Osteocyte (in vitro differentiated cells): ENCODE measurements around the gene CSNK1G2. TPM values are rescaled to one million over a fixed set of nuclear protein-coding genes. Genes with fewer than 3 reads are reported as not detected.

Experiments used
- DNase-seq: peaks from one replicate; pipeline ENCODE4 v3.0.0; 2021; ENCODE audit warnings: mixed read lengths; ENCODE audit not compliant: unreplicated experiment; ENCODE audit errors: extremely low spot score
- H3K27ac Mint-ChIP-seq: one replicate; pipeline ENCODE4 v1.8.0; 2021; ENCODE audit warnings: mild to moderate bottlenecking, mixed read lengths; ENCODE audit not compliant: unreplicated experiment
- H3K27me3 Mint-ChIP-seq: one replicate; pipeline ENCODE4 v1.8.0; 2021; ENCODE audit warnings: mixed read lengths; ENCODE audit not compliant: unreplicated experiment
- H3K36me3 Mint-ChIP-seq: one replicate; pipeline ENCODE4 v1.8.0; 2021; ENCODE audit warnings: mixed read lengths; ENCODE audit not compliant: unreplicated experiment
- H3K4me1 Mint-ChIP-seq: one replicate; pipeline ENCODE4 v1.8.0; 2021; ENCODE audit warnings: mixed read lengths; ENCODE audit not compliant: unreplicated experiment
- H3K4me3 Mint-ChIP-seq: one replicate; pipeline ENCODE4 v1.8.0; 2021; ENCODE audit warnings: mild to moderate bottlenecking, moderate library complexity, mixed read lengths; ENCODE audit not compliant: unreplicated experiment
- H3K9me3 Mint-ChIP-seq: one replicate; pipeline ENCODE4 v1.8.0; 2021; ENCODE audit warnings: mixed read lengths; ENCODE audit not compliant: unreplicated experiment
- CTCF ChIP-seq: fragments of 200-600 bp; sonication (generic); IDR thresholded peaks from 2 replicates; pipeline ENCODE4 v1.5.0; 2021; ENCODE audit warnings: antibody characterized with exemption, mild to moderate bottlenecking, moderate library complexity
- long read RNA-seq: library from polyadenylated mRNA; unstranded; transcript quantifications from one replicate; pipeline ENCODE4 v2.0.0, GENCODE V29; 2021
- total RNA-seq: library from RNA; stranded (reverse); gene quantifications from 2 replicates; pipeline ENCODE4 v1.2.1, GENCODE V29; 2021

CSNK1G2 gene
- 71.6 and 72.2 TPM in 2 replicates for total RNA-seq
- long read RNA-seq, partial matches to known transcripts: 2 of 2 reads
- long read RNA-seq, other reads (novel, unspliced or antisense): 0 of 2 reads

GRCh38 chr19:1941146-1942077, at the start of gene CSNK1G2:
TSS of gene CSNK1G2 (plus strand) at chr19:1941172. CDS start at chr19:1969773, 28,601 bp downstream.
- TF ChIP-seq CTCF: no peak
- Mint-ChIP-seq H3K27ac (peak within 1 kb of the TSS; percentile 96), H3K9me3 (no peaks in the 10 kb centered on the region), H3K36me3 (no peaks in the 10 kb centered on the region), H3K27me3 (no peaks in the 10 kb centered on the region), H3K4me1 (peaks cover 21% of the 10 kb centered on the region), H3K4me3 (peak within 1 kb of the TSS; percentile 84)
- no peak for DNase-seq

- DNase-seq: no peak
- H3K27ac Mint-ChIP-seq: no peak overlapping the region
- no peaks in the 10 kb centered on the region for H3K36me3 Mint-ChIP-seq
- no peaks in the 10 kb centered on the region for H3K27me3 Mint-ChIP-seq
- H3K9me3 Mint-ChIP-seq: no peaks in the 10 kb centered on the region
- no peak for TF ChIP-seq CTCF
- H3K4me1 Mint-ChIP-seq: peaks cover 8% of the 10 kb centered on the region
- no peak overlapping the region for H3K4me3 Mint-ChIP-seq
These were observed 47.2 kb upstream of the CSNK1G2 start for GRCh38 chr19:1893791-1894190.

- Mint-ChIP-seq H3K4me3 (no peak overlapping the region), H3K9me3 (no peaks in the 10 kb centered on the region), H3K27me3 (no peaks in the 10 kb centered on the region), H3K27ac (no peak overlapping the region), H3K4me1 (peaks cover 8% of the 10 kb centered on the region), H3K36me3 (no peaks in the 10 kb centered on the region)
- no peak for DNase-seq
- TF ChIP-seq CTCF: no peak
These were observed 44.5 kb upstream of the CSNK1G2 start for GRCh38 chr19:1896508-1896907.

- Mint-ChIP-seq H3K9me3 (no peaks in the 10 kb centered on the region), H3K36me3 (no peaks in the 10 kb centered on the region), H3K4me3 (no peak overlapping the region), H3K27me3 (no peaks in the 10 kb centered on the region), H3K27ac (no peak overlapping the region), H3K4me1 (peaks cover 34% of the 10 kb centered on the region)
- TF ChIP-seq CTCF: no peak
- DNase-seq: no peak
These were observed 39.0 kb upstream of the CSNK1G2 start for GRCh38 chr19:1901940-1902404.

DNA sequence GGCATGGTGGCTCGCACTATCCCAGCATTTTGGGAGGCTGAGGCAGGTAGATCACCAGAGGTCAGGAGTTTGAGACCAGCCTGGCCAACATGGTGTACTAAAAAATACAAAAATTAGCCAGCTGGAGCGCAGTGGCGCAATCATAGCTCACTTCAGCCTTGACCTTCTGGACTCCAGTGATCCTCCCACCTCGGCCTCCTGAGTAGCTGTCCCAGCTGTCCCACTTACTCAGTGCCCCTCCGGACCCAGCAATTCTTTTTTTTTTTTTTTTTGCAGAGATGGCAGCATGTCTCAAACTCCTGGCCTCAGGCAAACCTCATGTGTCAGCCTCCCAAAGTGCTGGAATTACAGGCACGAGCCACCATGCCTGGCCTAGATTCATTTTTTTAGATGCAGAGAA, 38.0 kb upstream of the CSNK1G2 start:
- TF ChIP-seq CTCF: no peak
- peak overlapping the region; percentile 44 for H3K4me3 Mint-ChIP-seq
- no peaks in the 10 kb centered on the region for H3K27me3 Mint-ChIP-seq
- peaks cover 29% of the 10 kb centered on the region for H3K4me1 Mint-ChIP-seq
- no peak for DNase-seq
- H3K9me3 Mint-ChIP-seq: no peaks in the 10 kb centered on the region
- peak overlapping the region; percentile 85 for H3K27ac Mint-ChIP-seq
- no peaks in the 10 kb centered on the region for H3K36me3 Mint-ChIP-seq
